HK-2 (cell line): ENCODE data around the gene FOXJ3.
"Not testable (repeated sequence)": the region's sequence is repeated elsewhere in the genome, so short reads cannot be mapped to it uniquely, and the experiment has no call there.

Source experiments
- DNase-seq: peaks from one replicate; pipeline ENCODE4 v3.0.0-alpha.2; 2018; ENCODE audit not compliant: unreplicated experiment

Gene FOXJ3

GRCh38 chr1:42251042-42251441 lies 84.0 kb downstream of the FOXJ3 start:
- no peak for DNase-seq

- DNase-seq: no peak
These were observed 84.9 kb downstream of the FOXJ3 start for GRCh38 chr1:42250164-42250563.

GRCh38 chr1:42240966-42241755 lies 93.9 kb downstream of the FOXJ3 start:
- DNase-seq: no peak

- no peak for DNase-seq
These were observed 95.5 kb downstream of the FOXJ3 start for GRCh38 chr1:42239555-42239954.

- no peak for DNase-seq
These were observed 96.0 kb downstream of the FOXJ3 start for GRCh38 chr1:42239041-42239440.

GRCh38 chr1:42231253-42231652 lies 103.8 kb downstream of the FOXJ3 start:
- no peak for DNase-seq

- DNase-seq: no peak
These were observed 106.1 kb downstream of the FOXJ3 start for GRCh38 chr1:42228938-42229337.

- DNase-seq: no peak
These were observed 112.0 kb downstream of the FOXJ3 start for GRCh38 chr1:42223036-42223435.

- no peak for DNase-seq
These were observed 113.0 kb downstream of the FOXJ3 start for GRCh38 chr1:42221952-42222606.

GRCh38 chr1:42221456-42221855 lies 113.6 kb downstream of the FOXJ3 start:
- no peak for DNase-seq

GRCh38 chr1:42219627-42220026 lies 115.4 kb downstream of the FOXJ3 start:
- no peak for DNase-seq

GRCh38 chr1:42214447-42214871 lies 120.6 kb downstream of the FOXJ3 start:
- no peak for DNase-seq

- no peak for DNase-seq
These were observed 123.8 kb downstream of the FOXJ3 start for GRCh38 chr1:42211224-42211623.

- no peak for DNase-seq
These were observed 124.5 kb downstream of the FOXJ3 start for GRCh38 chr1:42210421-42211133.

GRCh38 chr1:42209526-42210251 lies 125.3 kb downstream of the FOXJ3 start:
- no peak for DNase-seq

GRCh38 chr1:42206930-42207329 lies 128.1 kb downstream of the FOXJ3 start:
- DNase-seq: not testable (repeated sequence)

- no peak for DNase-seq
These were observed 128.9 kb downstream of the FOXJ3 start for GRCh38 chr1:42206164-42206563.

GRCh38 chr1:42201986-42202385 lies 133.0 kb downstream of the FOXJ3 start:
- DNase-seq: no peak

- DNase-seq: no peak
These were observed 136.8 kb downstream of the FOXJ3 start for GRCh38 chr1:42198251-42198650.

- no peak for DNase-seq
These were observed 139.2 kb downstream of the FOXJ3 start for GRCh38 chr1:42195841-42196240.

GRCh38 chr1:42192106-42192505 lies 142.9 kb downstream of the FOXJ3 start:
- no peak for DNase-seq

- DNase-seq: no peak
These were observed 143.7 kb downstream of the FOXJ3 start for GRCh38 chr1:42191319-42191718.
